Activated CD4-positive, CD25-positive, alpha-beta regulatory T cell treated with anti-CD3 and anti-CD28 coated beads, Interleukin-2, amount 50 U/mL, for 24 hours (primary cell): ENCODE data around the gene SETBP1.

Experiments
- ATAC-seq, 2 donors: fragments of 150-1000 bp; cut with Tn5 transposase; one replicate each; pipeline ENCODE4 v1.10.0; 2021; ENCODE audit warnings: mild to moderate bottlenecking in 1 of 2, moderate library complexity in 1 of 2

SETBP1 gene

GRCh38 chr18:44733069-44733753 is 52.5 kb downstream of the SETBP1 start:
- ATAC-seq: no peak

GRCh38 chr18:44733754-44734465 is 53.2 kb downstream of the SETBP1 start:
- no peak for ATAC-seq

- ATAC-seq: no peak
Measured at GRCh38 chr18:44735096-44735495, 54.4 kb downstream of the SETBP1 start.

GRCh38 chr18:44736664-44737380 is 56.1 kb downstream of the SETBP1 start:
- no peak for ATAC-seq

- ATAC-seq: no peak
Measured at GRCh38 chr18:44737623-44738022, 56.9 kb downstream of the SETBP1 start.

- ATAC-seq: no peak
Measured at GRCh38 chr18:44740000-44740399, 59.3 kb downstream of the SETBP1 start.

- ATAC-seq: no peak
Measured at GRCh38 chr18:44741085-44741484, 60.4 kb downstream of the SETBP1 start.

- no peak for ATAC-seq
Measured at GRCh38 chr18:44741511-44741910, 60.8 kb downstream of the SETBP1 start.

- no peak for ATAC-seq
Measured at GRCh38 chr18:44742126-44742525, 61.4 kb downstream of the SETBP1 start.

GRCh38 chr18:44742718-44743311 is 62.1 kb downstream of the SETBP1 start:
- no peak for ATAC-seq

- ATAC-seq: no peak
Measured at GRCh38 chr18:44743631-44744030, 62.9 kb downstream of the SETBP1 start.

- ATAC-seq: no peak
Measured at GRCh38 chr18:44744161-44745121, 63.8 kb downstream of the SETBP1 start.

- no peak for ATAC-seq
Measured at GRCh38 chr18:44747157-44747556, 66.5 kb downstream of the SETBP1 start.

- no peak for ATAC-seq
Measured at GRCh38 chr18:44748582-44748981, 67.9 kb downstream of the SETBP1 start.

GRCh38 chr18:44750774-44751173 is 70.1 kb downstream of the SETBP1 start:
- no peak for ATAC-seq

- no peak for ATAC-seq
Measured at GRCh38 chr18:44754567-44754966, 73.9 kb downstream of the SETBP1 start.

- ATAC-seq: peak; percentile 86 to 90
Measured at GRCh38 chr18:44758861-44759631, 78.4 kb downstream of the SETBP1 start.

- no peak for ATAC-seq
Measured at GRCh38 chr18:44759925-44760342, 79.2 kb downstream of the SETBP1 start.

GRCh38 chr18:44761812-44762211 is 81.1 kb downstream of the SETBP1 start:
- no peak for ATAC-seq

GRCh38 chr18:44763327-44763726 is 82.6 kb downstream of the SETBP1 start:
- no peak for ATAC-seq

- no peak for ATAC-seq
Measured at GRCh38 chr18:44764863-44765262, 84.2 kb downstream of the SETBP1 start.
